Ishikawa (cell line): ENCODE measurements around the gene NPS.

ENCODE experiments used
- CEBPB ChIP-seq: IDR thresholded peaks from 2 replicates; pipeline ENCODE4 v1.6.1; 2012
- CREB1 ChIP-seq: IDR thresholded peaks from 2 replicates; pipeline ENCODE4 v1.6.1; 2012; ENCODE audit warnings: low read depth
- EGR1 ChIP-seq: IDR thresholded peaks from 2 replicates; pipeline ENCODE4 v1.6.1; 2012
- EP300 ChIP-seq: IDR thresholded peaks from 2 replicates; pipeline ENCODE4 v1.6.1; 2012; ENCODE audit warnings: borderline replicate concordance
- FOXM1 ChIP-seq: IDR thresholded peaks from 2 replicates; pipeline ENCODE4 v1.6.1; 2012; ENCODE audit warnings: low read depth, borderline replicate concordance
- MAX ChIP-seq: IDR thresholded peaks from 2 replicates; pipeline ENCODE4 v1.6.1; 2012
- NFIC ChIP-seq: IDR thresholded peaks from 2 replicates; pipeline ENCODE4 v1.6.1; 2012
- RAD21 ChIP-seq: IDR thresholded peaks from 2 replicates; pipeline ENCODE4 v1.6.1; 2012; ENCODE audit warnings: low read depth
- REST ChIP-seq: IDR thresholded peaks from 2 replicates; pipeline ENCODE4 v1.6.1; 2012; ENCODE audit warnings: low read depth, mild to moderate bottlenecking
- TAF1 ChIP-seq: IDR thresholded peaks from 2 replicates; pipeline ENCODE4 v1.6.1; 2012; ENCODE audit warnings: low read depth, mild to moderate bottlenecking
- TCF12 ChIP-seq: IDR thresholded peaks from 2 replicates; pipeline ENCODE4 v1.6.1; 2012; ENCODE audit warnings: low read depth
- TEAD4 ChIP-seq: IDR thresholded peaks from 2 replicates; pipeline ENCODE4 v1.6.1; 2012
- YY1 ChIP-seq: IDR thresholded peaks from 2 replicates; pipeline ENCODE4 v1.6.1; 2012; ENCODE audit warnings: low read depth
- ZBTB7A ChIP-seq: IDR thresholded peaks from 2 replicates; pipeline ENCODE4 v1.6.1; 2012; ENCODE audit warnings: low read depth

- TF ChIP-seq EGR1: no peak
- no peak for TF ChIP-seq ZBTB7A
- TF ChIP-seq TAF1: no peak
- no peak for TF ChIP-seq NFIC
- TF ChIP-seq MAX: no peak
- TF ChIP-seq RAD21: no peak
- TF ChIP-seq TCF12: no peak
- no peak for TF ChIP-seq EP300
- TF ChIP-seq CREB1: no peak
- no peak for TF ChIP-seq REST
- no peak for TF ChIP-seq CEBPB
- TF ChIP-seq YY1: no peak
- TF ChIP-seq FOXM1: no peak
- TF ChIP-seq TEAD4: no peak
Measured at GRCh38 chr10:127536972-127537760, 11.9 kb upstream of the NPS start.
